Left cardiac atrium (tissue), 4 donors: Measurements from ENCODE around the gene ABHD11. TPM values are rescaled to one million over a fixed set of nuclear protein-coding genes. Genes with fewer than 3 reads are reported as not detected.
"Not testable (repeated sequence)": the region's sequence is repeated elsewhere in the genome, so short reads cannot be mapped to it uniquely, and the experiment has no call there.

ENCODE experiments used
- ATAC-seq, 2 donors: fragments of 200-7000 bp; cut with Tn5 transposase; one replicate each; pipeline ENCODE4 v1.9.1; 2020; ENCODE audit warnings: mild to moderate bottlenecking in 2 of 2, moderate library complexity in 2 of 2
- DNase-seq: peaks from one replicate; pipeline ENCODE4 v3.0.0-alpha.2; 2020
- intact Hi-C, 2 donors: fragments of 100-400 bp; cut with DNase I; formaldehyde crosslinking; loops; one replicate each; pipeline versions ENCODE4 v1.14.1 to v1.15.1; 2022 to 2023
- long read RNA-seq: library from polyadenylated mRNA; unstranded; transcript quantifications from one replicate; pipeline ENCODE4 v2.0.0, GENCODE V29; 2021
- total RNA-seq, 2 donors: library from RNA; stranded (reverse); fragmentation: NEBNext Ultra II Directional; extraction: Animal tissue kit (Norgen Biotek cat#: 25700); gene quantifications; one replicate each; pipeline ENCODE4 v1.2.1, GENCODE V29; 2021
- donor health status: DM: no; HTN: yes; CAD: no.
- donor health status: DM: no; HTN: yes; CAD: no; lungs with severe emphysema.
- donor health status: DM: yes; HTN: yes; CAD: no.
- donor health status: Dilated cardiomyopathy.

Gene ABHD11, protein sequence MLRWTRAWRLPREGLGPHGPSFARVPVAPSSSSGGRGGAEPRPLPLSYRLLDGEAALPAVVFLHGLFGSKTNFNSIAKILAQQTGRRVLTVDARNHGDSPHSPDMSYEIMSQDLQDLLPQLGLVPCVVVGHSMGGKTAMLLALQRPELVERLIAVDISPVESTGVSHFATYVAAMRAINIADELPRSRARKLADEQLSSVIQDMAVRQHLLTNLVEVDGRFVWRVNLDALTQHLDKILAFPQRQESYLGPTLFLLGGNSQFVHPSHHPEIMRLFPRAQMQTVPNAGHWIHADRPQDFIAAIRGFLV
- 10 to 100 TPM; 22.6 to 27.4 TPM for total RNA-seq
- long read RNA-seq, transcript ABHD11-203 (5 exons, 812 nt) = minor isoform, 5 of 43 reads
- long read RNA-seq, transcript ABHD11-201 (6 exons, 1,483 nt) = major isoform, 23 of 43 reads
- long read RNA-seq, partial matches to known transcripts = 9 of 43 reads
- long read RNA-seq, other reads (novel, unspliced or antisense) = 5 of 43 reads

DNA sequence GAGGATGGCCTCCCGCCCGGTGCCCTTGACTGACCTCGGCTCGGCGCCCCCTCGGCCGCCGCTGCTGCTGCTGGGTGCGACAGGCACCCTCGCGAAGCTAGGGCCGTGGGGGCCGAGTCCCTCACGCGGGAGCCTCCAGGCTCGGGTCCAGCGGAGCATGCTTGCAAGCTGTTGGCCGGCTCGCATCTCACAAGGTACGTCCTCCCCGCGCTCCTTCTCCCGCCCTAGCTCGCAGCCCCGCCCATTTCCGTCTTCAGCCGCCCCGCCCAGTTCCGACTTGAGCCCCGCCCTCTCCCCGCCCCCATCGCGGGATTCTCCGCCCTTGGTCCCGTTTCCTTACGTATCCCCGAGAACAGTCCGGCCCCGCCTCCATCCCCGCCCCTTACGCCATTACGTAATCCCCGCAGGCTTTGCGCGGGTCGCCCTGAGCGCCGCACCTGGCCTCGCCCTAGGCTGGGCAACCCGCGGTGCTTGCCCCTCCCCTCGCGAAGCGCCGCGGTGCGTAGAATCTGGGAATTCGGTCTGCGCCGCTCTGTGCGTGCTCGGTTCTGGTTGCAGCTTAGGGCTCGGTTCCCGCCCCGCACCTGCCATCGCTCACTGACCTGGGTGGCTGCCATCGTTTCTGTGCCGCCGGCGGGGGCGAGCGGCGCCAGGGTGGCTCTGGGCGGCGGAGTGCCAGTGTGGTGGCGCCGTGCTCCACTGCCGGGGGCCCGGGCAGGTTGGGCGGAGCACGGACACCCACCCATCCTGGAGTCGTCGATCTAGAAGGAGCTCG lies at the start of gene ABHD11:
Gene ABHD11, minus strand, starts transcription at position 191 of the 775 bp plus-strand sequence. Its CDS starts 32 bp downstream, at position 159.
- intact Hi-C loops = no loop called here
- ATAC-seq (peak; percentile 93 to 97), DNase-seq (peak; percentile 97)

DNA sequence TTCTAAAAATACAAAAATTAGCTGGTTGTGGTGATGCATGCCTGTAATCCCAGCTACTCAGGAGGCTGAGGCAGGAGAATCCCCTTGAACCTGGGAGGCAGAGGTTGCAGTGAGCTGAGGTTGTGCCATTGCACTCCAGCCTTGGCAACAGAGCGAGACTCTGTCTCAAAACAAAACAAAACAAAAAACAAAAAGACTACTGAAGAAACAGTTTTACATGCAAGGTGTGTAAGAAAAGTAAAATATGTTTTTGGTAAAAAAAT lies 49.1 kb upstream of the ABHD11 start:
- ATAC-seq, intact Hi-C loops, DNase-seq: not testable (repeated sequence)

DNA sequence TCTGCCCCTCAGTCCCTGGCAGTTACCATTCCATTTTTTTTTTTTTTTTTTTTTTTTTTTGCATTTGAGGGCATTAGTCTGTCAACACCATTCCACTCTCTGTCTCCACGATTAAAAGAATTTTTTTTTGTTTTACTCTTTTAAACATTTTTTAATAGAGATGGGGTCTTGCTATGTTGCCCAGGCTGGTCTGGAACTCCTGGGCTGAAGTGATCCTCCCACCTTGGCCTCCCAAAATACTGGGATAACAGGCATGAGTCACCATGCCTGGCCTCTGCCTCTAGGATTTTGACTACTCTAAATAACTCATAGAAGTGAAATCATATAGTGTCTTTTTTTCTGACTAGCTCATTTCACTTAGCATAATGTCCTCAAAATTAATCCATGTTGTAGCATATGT lies 48.0 kb upstream of the ABHD11 start:
- ATAC-seq (no peak), DNase-seq (no peak)
- intact Hi-C loops = no loop called here

DNA sequence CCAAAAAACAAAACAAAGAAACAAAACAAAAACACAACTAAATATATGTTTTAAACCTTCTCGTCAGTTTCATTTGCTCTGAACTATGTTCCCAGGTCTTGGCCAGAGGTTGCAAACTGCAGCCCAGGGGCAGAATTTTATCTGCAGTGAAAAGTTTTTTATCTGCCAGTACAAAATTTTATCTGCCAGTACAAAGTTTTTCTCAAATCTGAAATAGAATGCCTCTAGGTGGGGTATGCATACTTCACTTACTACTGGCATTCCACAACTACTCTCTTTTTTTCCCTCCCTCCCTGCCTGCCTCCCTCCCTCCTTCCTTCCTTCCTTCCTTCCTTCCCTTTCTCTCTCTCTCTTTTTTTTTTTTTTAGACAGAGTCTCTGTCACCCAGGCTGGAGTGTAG lies 40.9 kb upstream of the ABHD11 start:
- ATAC-seq (no peak), DNase-seq (no peak)
- intact Hi-C loops = no loop called here

DNA sequence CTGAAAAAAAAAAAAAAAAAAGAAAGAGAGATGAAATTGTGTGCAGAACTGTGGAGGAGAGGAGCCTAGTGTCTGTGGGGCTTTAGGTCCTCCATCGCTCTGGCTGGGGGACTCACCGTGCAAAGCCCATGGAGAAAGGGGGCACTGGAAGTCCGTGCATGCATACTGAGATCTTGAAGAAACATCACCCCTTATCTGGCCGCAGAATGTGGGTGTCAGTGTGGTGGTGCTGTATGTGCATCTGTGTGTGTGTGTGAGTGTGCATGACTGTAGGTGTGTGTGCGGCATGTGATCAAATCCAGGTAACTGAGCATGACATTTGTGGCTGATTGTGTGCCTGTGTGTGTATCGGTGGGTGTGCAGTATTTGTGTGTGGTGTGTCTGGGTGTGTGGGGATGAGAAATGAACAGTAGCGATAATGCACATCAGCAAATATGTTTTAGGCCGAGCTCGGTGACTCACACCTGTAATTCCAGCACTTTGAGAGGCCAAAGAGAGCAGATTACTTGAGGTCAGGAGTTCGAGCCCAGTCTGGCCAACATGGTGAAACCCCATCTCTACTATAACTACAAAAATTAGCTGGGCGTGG lies 40.3 kb upstream of the ABHD11 start:
- no peak for DNase-seq
- no peak for ATAC-seq
- intact Hi-C loops = no loop called here

DNA sequence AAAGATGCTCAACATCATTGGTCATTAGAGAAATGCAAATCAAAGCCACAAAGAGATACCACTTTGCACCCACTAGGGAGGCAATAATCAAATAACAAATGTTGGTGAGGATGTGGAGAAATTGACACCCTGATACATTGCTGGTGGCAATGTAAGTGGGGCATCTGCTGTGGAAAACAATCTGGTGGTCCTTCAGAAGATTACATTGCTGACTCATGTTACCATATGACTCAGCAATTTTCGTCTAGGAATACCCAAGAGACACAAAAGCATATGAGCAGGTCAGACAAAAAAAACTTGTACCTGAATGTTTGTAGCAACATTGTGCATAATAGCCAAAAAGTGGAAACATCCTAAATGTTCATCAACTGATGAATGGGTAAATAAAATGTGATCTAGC lies 36.3 kb upstream of the ABHD11 start:
- DNase-seq = no peak
- intact Hi-C loops = no loop called here
- no peak for ATAC-seq

DNA sequence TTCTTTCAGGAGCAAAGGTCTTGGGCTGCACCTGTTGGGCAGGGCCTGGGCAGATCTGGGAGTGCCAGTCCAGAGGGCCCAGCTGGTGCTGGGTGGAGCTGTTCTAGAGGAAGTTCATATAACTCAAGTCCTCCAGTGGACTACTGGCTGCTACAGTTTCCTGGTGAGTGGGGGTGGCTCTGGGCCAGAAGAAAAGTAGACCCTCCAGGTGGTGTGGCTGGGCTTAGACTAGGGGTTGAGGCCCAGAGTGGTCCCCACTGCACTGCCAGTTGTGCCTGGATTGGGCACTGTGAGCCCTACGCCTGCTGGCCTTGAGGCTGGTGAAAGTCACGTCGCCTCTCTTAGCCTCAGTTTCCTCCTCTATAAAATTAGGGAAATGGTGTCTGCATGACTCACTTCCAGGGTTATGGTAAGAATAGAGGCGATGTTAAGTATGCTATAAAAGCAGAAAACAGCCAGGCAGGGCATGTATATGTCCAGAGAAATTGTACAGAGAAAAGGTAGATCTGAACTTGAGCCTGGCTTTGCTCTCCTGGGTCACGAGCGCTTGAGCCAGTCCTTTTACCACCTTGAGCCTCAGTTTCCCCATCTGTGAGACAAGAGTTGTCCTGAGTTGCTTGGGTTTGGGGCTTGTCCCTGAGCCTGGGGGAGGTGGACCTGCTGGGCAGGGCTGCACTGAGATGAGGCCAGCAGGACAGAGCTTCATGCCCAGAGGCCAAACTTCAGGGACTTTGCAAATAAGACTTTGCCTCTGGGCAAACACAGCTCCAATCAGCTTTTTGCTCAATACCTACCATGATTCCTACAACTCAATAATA lies 35.3 kb upstream of the ABHD11 start:
- ATAC-seq = no peak

DNA sequence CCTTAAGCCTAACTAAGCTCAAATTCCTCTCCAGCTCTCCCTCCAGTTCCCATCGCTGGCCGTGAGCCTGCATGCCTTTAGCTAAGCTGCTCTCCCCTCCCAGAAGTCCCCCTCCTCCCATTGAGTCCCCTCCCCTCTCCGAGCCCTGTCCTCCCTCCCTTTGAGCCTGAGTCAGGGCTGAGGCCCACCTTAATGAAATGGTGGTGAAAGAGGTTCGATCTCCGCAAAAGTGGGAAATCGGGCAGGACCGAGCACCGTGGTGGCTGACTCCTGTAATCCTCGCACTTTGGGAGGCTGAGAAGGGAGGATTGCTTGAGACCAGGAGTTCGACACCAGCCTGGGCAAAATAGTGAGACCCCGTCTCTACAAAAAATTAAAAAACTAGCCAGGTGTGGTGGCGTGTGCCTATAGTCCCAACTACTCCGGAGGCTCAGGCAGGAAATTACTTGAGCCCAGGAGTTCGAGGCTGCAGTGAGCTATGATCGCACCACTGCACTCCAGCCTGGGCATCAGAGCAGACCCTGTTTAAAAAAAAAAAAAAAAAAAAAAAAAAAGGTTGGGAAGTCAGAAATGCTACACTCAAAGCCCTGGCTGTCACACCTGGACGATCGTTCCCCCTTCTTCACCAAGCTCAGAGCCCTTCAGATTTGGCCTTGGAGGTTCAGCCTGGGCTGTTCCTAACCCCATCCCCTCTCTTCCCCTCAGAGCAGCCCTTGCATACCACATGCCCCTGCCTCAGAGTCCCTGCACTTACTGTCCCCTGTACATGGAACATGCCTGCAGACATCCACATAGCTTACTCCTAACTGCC lies 32.5 kb upstream of the ABHD11 start:
- intact Hi-C loops = no loop called here
- DNase-seq (no peak), ATAC-seq (no peak)

More for the DNA sequence above, 35.3 kb upstream of the ABHD11 start:
- intact Hi-C loops = no loop called here
- DNase-seq = no peak

DNA sequence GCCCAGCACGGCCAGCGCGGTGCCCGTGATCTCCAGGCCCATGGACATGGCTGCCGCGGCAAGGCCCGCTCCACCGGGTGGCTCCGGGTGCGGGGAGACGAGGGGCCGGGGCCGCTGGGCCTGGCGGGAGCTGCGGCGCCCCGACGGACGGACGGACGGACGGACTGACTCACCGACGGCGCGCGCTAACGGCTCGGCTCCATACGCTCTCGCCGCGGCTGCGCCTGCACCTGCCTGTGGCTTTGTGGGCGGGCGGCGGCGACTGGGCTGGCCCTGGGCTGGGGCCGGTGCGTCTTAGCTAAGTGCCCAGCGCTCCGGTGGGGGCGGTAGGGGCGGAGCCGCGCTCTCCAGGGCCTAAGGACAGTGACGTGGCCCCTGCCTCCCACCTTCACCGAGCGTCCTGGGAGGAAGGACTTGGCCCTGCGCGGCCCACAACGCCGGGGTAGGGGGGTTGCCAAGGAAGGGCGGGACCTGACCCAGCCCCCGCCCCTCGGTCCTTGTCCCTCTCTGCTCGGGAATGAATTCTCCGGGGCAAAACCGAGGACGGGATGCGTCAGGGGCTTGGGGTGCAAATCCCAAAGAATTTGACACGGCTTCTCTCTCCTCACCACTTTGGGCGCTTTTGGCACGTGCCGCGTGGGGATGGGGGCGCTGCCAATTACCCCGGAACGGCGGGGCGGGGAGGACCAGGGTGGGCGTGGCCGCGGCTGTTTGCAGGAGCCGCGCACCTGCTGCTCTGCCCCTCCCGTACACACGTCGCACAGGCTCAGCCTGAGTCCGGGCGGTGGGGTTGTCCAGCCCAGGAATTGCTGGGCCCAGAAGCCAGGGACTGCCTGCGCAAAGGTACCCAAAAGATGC lies 31.6 kb upstream of the ABHD11 start, which contains the start of gene CLDN3:
Gene CLDN3, minus strand, starts transcription at position 269 of the 858 bp plus-strand sequence. Its CDS starts 221 bp downstream, at position 48.
- ATAC-seq = peak; percentile 15 to 67
- no peak for DNase-seq
- intact Hi-C loops = no loop called here

DNA sequence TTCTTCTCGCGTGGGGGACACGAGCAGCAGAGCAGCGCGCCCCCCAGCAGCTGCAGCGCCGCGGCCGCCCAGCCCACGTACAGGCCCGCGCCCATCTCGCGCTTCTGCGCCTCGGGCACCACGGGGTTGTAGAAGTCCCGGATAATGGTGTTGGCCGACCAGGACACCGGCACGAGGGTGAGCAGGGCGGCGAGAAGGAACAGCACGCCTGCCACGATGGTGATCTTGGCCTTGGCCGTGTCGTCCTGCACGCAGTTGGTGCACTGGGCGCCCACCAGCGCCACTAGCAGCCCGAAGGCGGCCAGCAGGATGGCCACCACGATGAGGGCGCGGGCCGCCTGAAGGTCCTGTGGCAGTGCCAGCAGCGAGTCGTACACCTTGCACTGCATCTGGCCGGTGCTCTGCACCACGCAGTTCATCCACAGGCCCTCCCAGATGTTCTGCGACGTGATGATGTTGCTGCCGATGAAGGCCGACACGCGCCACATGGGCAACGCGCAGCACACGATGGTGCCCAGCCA lies 30.9 kb upstream of the ABHD11 start:
- DNase-seq (no peak), ATAC-seq (no peak)
- intact Hi-C loops = no loop called here

DNA sequence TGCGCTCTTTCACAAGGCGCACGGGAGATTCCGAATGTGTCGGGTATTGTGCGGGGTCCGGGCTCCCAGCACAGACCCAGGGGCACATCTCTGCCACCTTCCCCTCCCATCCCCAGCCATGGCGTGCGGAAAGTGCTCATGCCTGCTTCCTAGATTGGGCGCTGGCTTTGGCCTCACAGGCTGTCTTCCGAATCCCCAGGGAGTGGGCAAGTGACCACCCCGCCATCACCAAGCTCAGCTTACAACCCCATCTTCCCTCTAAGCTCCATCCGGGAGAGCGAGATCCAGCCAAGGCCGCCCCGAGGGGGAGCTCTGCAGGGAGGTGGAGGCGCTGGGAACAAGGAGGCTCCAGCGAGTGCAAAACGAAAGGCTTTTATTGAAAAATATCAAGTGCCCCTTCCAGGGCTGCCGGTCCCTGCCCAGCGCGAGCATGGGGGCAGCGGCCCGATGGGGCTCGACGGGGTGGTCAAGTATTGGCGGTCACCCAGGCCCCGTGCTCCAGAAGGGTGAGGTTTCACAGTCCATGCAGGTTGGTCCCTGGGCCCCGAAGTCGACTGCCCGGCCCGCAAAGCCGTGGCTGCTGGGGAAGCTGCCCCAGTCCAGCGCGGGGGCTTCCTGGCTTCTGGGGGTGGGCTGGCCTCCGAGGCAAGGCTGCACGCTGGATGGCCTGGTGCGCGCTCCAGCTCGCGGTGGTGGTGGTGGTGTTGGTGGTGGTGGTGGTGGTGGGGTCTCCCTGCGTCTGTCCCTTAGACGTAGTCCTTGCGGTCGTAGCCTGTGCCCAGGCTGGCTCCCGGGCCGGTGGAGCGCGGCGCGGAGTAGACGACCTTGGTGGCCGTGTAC lies 30.3 kb upstream of the ABHD11 start:
- ATAC-seq (no peak), DNase-seq (no peak)
- intact Hi-C loops = no loop called here

DNA sequence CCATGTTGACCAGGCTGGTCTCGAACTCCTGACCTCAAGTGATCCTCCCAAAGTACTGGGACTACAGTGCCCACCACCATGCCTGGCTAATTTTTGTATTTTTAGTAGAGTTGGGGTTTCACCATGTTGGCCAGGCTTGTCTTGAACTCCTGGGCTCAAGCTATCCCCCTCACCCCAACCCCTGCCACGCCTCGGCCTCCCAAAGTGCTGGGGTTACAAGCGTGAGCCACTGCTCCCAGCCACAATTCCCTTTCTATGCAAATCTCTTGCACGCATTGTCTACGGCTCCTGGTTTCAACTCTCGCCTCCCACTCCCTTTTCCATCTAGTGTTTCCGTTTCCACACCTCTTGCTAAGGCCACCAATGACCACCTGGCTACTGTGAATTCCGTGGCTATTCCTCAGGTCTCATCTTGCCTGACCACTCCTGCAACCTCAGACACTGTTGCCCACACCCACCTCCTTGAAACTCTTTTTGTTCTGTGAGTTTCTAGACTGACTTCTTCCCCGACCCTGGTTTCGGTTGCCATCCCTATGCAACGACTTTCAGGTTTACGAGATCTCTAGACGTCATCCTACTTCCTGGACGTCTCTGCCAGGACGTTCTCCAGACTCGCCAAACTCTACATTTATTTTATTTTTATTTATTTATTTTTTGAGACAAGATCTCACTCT lies 28.1 kb upstream of the ABHD11 start:
- ATAC-seq (no peak), DNase-seq (no peak)
- intact Hi-C loops = no loop called here

DNA sequence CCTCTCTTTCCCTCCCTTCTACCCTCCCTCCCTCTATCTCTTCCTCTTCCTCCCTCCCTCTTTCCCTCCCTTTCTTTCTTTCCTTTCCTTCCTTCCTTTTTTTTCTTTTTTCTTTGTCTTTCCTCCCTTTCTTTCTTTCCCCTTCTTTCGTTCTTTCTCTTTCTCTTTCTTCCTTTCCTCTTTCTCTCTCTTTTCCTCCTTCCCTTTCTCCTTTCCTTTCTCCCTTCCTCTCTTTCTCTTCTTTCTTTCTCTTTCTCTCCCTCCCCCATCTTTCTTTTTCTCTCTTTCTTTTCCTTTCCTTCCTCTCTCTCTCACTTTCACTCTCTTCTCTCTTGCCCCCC lies 24.0 kb upstream of the ABHD11 start:
- intact Hi-C loops = no loop called here
- DNase-seq (no peak), ATAC-seq (no peak)

DNA sequence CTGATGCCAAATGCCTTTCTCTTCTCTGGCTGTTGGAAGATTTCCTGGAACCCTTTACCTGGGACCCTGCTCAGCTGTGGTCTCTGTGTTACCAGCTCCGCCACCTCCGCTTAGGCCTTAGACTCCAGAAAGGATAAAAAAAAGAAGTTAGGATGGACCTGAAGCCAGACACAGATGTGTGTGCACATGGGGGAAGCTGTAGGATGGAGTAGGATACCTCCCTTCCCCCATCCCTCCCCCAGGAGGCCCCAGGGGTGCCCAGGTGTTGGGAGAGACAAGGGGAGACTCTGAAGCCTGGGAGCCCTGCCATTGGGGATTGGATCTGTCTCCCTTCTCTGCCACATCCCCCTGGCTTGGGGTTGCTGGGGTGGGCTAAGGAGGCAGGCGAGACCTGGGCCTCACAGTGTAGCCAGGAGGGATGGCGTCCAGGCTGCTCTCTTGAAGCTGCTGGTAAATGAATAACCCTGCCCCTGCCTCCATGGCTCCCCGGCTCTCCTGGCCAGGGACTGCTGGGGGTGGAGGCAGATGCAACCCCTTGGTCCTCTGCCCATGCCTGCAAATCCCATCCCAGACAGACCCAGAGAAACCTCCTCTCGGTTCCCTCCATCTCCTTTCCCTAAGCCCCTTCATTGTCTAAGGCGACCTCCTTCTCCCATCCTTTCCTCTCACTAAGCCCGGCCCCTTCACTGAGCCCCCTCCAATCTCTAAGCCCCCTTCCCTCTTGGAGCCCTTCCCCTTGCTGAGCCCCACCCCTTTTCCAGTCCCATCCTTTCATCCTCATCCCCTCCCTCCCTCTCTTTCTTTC lies 23.5 kb upstream of the ABHD11 start:
- DNase-seq = no peak
- intact Hi-C loops = no loop called here
- no peak for ATAC-seq

DNA sequence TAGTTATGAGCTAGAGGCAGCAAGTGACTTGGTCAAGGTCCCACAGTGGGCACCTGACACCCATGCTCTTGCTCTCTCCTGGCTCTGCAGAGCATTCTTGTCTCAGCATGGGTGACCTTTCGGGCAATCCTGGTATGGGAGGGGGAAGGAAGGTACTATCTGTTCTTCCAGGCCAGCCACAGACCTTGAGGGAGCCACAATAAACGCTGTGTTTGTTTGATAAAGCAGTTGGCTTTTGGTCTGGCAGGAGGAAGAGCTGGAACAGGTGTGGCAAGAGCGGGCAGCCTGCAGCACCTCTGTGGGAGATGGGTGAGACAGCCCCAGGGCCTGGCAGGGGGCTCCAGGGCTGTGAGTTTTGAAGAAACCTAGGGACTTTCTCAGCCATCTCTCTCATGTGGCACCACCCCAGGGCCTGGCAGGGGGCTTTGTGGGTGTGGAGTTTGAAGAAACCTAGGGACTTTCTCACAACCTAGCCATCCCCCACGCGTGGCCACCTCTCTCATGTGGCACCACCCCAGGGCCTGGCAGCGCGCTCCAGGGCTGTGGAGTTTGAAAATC lies 20.1 kb upstream of the ABHD11 start:
- DNase-seq = no peak
- intact Hi-C loops = no loop called here
- no peak for ATAC-seq
